OCI-LY1 (cell line): ENCODE results near the gene PABPN1L.

Experiments
- EZH2 ChIP-seq: fragments of 200-600 bp; sonication (generic), shearing (Covaris generic); IDR thresholded peaks from 2 replicates; pipeline ENCODE4 v1.8.0; 2017; ENCODE audit warnings: borderline replicate concordance, mixed run types, mild to moderate bottlenecking, antibody characterized with exemption, low read length, moderate library complexity, mixed read lengths
- TF ChIP-seq, protein P1 (sequence below): fragments of 200-600 bp; sonication (generic), shearing (Covaris generic); IDR thresholded peaks from 2 replicates; pipeline ENCODE4 v1.5.1; 2017; ENCODE audit warnings: mild to moderate bottlenecking, antibody characterized with exemption, low read length, moderate library complexity, mixed read lengths

DNA sequence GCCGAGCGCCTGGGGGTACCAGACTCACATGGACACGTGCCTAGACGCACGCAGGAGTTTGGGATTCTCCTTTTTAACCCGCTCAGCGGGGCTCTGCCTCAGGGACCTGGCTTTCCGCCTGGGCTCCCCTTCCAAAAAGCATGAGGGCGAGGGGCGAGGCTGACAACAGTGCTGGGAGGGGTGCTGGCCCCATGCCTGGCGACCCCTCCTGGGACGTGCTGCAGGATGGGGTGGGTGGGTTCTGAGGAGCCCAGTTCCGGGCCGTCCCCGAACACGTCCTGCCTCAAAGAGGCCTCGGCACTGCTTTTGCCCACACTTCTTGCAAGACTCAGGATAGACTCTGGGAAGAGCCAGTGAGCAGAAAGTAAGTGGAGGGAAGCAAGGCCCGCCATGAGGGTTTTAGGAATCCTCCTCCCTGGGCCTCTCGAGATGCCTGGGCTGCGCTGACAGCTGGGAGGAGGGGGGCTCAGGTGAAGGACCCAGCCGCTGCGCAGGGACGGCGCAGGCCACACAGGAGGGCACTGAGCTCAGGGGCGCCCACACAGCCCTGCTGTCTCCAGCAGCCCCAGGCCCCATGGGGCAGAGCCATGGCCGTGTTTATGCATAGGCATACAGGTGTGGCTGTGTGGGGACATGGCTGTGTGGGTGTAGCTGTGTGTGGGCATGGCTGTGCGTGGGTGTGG, 15.4 kb upstream of the PABPN1L start:
- TF ChIP-seq, protein P1, sequence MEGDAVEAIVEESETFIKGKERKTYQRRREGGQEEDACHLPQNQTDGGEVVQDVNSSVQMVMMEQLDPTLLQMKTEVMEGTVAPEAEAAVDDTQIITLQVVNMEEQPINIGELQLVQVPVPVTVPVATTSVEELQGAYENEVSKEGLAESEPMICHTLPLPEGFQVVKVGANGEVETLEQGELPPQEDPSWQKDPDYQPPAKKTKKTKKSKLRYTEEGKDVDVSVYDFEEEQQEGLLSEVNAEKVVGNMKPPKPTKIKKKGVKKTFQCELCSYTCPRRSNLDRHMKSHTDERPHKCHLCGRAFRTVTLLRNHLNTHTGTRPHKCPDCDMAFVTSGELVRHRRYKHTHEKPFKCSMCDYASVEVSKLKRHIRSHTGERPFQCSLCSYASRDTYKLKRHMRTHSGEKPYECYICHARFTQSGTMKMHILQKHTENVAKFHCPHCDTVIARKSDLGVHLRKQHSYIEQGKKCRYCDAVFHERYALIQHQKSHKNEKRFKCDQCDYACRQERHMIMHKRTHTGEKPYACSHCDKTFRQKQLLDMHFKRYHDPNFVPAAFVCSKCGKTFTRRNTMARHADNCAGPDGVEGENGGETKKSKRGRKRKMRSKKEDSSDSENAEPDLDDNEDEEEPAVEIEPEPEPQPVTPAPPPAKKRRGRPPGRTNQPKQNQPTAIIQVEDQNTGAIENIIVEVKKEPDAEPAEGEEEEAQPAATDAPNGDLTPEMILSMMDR = no peak
- TF ChIP-seq EZH2 = no peak
